Adrenal gland (tissue), 5 donors: Measurements from ENCODE around the gene ADAT3.

Experiments
- POLR2A ChIP-seq, 2 donors: fragments of 450-650 bp; IDR thresholded peaks; one replicate each; pipeline ENCODE4 v1.6.1; 2017; ENCODE audit warnings: antibody characterized with exemption in 2 of 2, mild to moderate bottlenecking in 2 of 2, moderate library complexity in 1 of 2
- TF ChIP-seq, protein P1 (sequence below), 6 experiments: fragments of 450-650 bp in 4 of 6; fragments of 200-600 bp in 2 of 6; sonication (generic) in 1 of 6; IDR thresholded peaks; 1 replicate in 5 of 6; 2 replicates in 1 of 6; pipeline versions ENCODE4 v1.5.1 to v1.8.0; 2016 to 2021; ENCODE audit warnings: antibody characterized with exemption in 6 of 6, mild to moderate bottlenecking in 2 of 6, moderate library complexity in 1 of 6
- donor health status: DM: no; HTN: no; CAD: no.

DNA sequence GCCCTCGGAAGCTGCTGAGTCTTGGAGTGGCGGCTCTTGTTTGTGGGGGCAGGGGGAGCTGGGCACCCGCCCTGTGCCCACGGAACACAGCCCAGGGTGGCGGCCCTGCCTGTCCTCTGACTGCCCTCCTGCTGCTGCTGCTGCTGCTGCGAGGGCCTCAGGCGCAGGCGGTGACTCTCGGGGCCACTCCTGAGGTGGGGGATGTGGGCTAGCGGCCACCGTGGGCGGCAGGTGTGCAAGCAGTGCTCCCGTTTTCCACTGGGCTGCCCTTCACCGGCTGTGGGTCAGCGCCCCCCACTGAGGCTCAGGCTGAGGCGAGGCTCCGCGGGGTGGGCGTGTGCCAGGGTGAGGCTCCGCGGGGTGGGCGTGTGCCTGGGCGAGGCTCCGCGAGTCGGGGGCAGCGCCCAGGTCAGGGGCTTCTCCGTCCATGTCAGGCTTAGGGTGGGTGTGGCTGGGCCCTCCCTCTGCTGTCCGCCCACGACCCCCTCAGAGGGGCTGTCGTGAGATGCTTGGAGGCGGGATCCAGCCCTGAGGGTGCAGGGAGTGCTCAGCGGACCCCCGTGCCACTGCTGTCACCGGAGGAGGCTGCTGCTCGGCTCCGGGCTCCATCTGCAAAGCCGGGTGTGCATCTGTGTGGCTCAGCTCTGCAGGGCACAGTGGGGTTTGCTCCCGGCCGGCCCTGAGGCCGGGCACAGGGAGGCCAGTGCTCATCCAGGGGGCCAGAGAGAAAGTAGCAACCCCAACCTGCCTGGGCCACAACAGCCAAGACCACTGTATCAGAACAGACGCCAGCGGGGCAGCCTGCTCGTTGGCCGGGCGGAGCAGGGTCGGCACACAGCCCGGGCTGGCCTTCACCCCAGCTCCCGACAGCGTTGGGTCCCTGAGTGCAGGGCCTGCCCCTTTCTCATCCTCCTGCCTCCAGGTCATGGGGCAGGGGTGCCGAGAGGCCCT lies 50.2 kb downstream of the ADAT3 start:
- TF ChIP-seq, protein P1, sequence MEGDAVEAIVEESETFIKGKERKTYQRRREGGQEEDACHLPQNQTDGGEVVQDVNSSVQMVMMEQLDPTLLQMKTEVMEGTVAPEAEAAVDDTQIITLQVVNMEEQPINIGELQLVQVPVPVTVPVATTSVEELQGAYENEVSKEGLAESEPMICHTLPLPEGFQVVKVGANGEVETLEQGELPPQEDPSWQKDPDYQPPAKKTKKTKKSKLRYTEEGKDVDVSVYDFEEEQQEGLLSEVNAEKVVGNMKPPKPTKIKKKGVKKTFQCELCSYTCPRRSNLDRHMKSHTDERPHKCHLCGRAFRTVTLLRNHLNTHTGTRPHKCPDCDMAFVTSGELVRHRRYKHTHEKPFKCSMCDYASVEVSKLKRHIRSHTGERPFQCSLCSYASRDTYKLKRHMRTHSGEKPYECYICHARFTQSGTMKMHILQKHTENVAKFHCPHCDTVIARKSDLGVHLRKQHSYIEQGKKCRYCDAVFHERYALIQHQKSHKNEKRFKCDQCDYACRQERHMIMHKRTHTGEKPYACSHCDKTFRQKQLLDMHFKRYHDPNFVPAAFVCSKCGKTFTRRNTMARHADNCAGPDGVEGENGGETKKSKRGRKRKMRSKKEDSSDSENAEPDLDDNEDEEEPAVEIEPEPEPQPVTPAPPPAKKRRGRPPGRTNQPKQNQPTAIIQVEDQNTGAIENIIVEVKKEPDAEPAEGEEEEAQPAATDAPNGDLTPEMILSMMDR (IDR thresholded peaks at IDR 0.05) = no peak
- no peak for TF ChIP-seq POLR2A (IDR thresholded peaks at IDR 0.05)
